Calu3 (cell line): ENCODE measurements around the gene ODF2. TPM values are rescaled to one million over a fixed set of nuclear protein-coding genes. Genes with fewer than 3 reads are reported as not detected.
"Not testable (repeated sequence)": the region's sequence is repeated elsewhere in the genome, so short reads cannot be mapped to it uniquely, and the experiment has no call there.

Experiments used
- BruUV-seq: library from RNA; stranded (reverse); fragments of 400-500 nt; replicated peaks from 2 replicates; lab custom pipeline; 2021; lab: Mats Ljungman, UMichigan
- CTCF ChIA-PET: fragments of 300-600 bp; sonication (Branson Sonifier 250); formaldehyde crosslinking; loops from one replicate; lab custom pipeline; 2022; ENCODE audit warnings: antibody characterized with exemption; lab: Charles Lee
- DNase-seq: peaks from one replicate; pipeline ENCODE4 v3.0.0; 2022
- H3K27ac Mint-ChIP-seq: one replicate; pipeline ENCODE4 v1.8.0; 2022; ENCODE audit warnings: mixed read lengths; ENCODE audit not compliant: unreplicated experiment
- H3K27me3 Mint-ChIP-seq: one replicate; pipeline ENCODE4 v1.8.0; 2022; ENCODE audit warnings: mixed read lengths; ENCODE audit not compliant: unreplicated experiment
- H3K36me3 Mint-ChIP-seq: one replicate; pipeline ENCODE4 v1.8.0; 2022; ENCODE audit warnings: mild to moderate bottlenecking, moderate library complexity, mixed read lengths; ENCODE audit not compliant: insufficient read depth, unreplicated experiment
- H3K4me1 Mint-ChIP-seq: one replicate; pipeline ENCODE4 v1.8.0; 2022; ENCODE audit warnings: mild to moderate bottlenecking, low read depth, mixed read lengths; ENCODE audit not compliant: unreplicated experiment
- H3K4me3 Mint-ChIP-seq: one replicate; pipeline ENCODE4 v1.8.0; 2022; ENCODE audit warnings: mild to moderate bottlenecking, low read depth, moderate library complexity, mixed read lengths; ENCODE audit not compliant: unreplicated experiment
- H3K9me3 Mint-ChIP-seq: one replicate; pipeline ENCODE4 v1.8.0; 2022; ENCODE audit warnings: low read depth, mixed read lengths; ENCODE audit not compliant: unreplicated experiment
- intact Hi-C: fragments of 100-400 bp; cut with micrococcal nuclease; formaldehyde crosslinking; loops from one replicate; pipeline ENCODE4 v1.10.0; 2022; ENCODE audit not compliant: unreplicated experiment
- total RNA-seq: library from RNA; stranded (reverse); gene quantifications from 2 replicates; pipeline ENCODE4 v1.2.3, GENCODE V29; 2022
- TF ChIP-seq, protein P1 (sequence below): fragments of 200-600 bp; IDR thresholded peaks from one replicate; pipeline ENCODE4 v1.8.0; 2022; ENCODE audit warnings: antibody characterized with exemption; ENCODE audit not compliant: unreplicated experiment

The ODF2 gene
- total RNA-seq, 1 experiment from 2014 or later, result 33.6 TPM

DNA sequence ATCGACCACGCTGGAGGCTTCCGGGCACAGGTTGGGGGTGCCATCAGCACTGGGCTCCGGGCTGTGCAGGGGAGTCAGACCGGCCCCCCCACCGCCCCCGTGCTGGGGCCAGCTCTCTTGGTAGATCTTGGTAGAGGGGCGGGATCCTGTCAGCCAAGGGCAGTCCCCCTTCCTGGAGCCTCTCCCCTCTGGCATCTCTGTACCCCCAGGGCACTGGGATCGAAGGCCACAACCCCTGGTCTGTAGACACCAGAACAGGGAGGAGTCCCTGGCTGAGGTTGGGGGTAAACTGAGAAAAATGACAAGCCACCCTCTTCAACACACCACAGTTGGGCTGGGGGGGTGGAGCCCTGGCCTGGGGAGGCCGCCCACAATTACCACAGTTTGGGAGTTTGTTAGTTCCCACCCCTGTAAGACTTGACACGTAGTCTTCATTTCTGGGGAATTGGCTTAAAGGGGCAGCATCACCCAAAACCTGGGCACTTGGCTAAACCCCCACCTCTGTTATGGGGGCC, 34.3 kb upstream of the ODF2 start:
- CTCF ChIA-PET, result interaction anchor here (1.5 to 3.1 kb wide), 2 partner anchors 17 to 19 kb away, joined by 4 to 14 read pairs; no protein-coding TSS in a partner anchor

DNA sequence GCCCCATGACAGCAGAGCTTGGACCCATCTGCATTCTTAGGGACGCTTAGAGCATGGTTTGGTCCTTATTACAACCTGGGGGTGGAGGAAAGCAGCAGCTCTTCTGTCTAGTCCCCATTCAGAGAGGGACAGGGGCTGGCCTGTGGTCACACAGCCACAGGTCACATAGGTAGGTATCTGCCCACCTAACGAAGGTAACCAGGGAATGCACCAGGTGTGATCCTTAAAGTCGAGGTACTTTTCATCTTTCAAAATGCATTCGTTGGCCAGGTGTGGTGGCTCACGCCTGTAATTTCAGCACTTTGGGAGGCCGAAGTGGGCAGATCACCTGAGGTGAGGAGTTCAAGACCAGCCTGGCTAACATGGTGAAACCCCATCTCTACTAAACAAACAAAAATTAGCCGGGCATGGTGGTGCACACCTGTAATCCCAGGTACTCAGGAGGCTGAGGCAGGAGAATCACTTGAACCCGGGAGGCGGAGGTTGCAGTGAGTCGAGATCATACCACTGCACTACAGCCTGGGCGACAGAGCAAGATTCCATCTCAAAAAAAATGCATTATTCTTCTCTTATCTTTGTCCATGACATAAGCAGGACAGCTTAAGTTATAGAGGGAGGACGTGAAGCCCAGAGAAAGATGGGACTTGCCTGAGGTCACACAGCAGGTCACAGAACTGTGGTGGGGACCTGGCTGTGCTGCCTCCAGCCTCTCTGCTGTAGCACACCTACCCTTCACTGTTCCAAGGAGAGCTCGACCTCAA, 33.6 kb upstream of the ODF2 start:
- BruUV-seq, H3K9me3 Mint-ChIP-seq, H3K4me1 Mint-ChIP-seq, H3K27me3 Mint-ChIP-seq, H3K27ac Mint-ChIP-seq, H3K4me3 Mint-ChIP-seq, intact Hi-C loops, DNase-seq: not testable (repeated sequence)
- H3K36me3 Mint-ChIP-seq, result peaks cover 18% of the 10 kb centered on the region
- CTCF ChIA-PET, result interaction anchor here (3.1 kb wide), 1 partner anchor 17 kb away, joined by 14 read pairs; no protein-coding TSS in a partner anchor

More for the DNA sequence above, 34.3 kb upstream of the ODF2 start:
- no peak for DNase-seq
- Mint-ChIP-seq H3K27me3 (no peaks in the 10 kb centered on the region), H3K27ac (no peak overlapping the region), H3K36me3 (peaks cover 18% of the 10 kb centered on the region), H3K4me1 (peaks cover 2% of the 10 kb centered on the region), H3K4me3 (peak overlapping the region; percentile 64), H3K9me3 (no peaks in the 10 kb centered on the region)
- TF ChIP-seq, protein P1, sequence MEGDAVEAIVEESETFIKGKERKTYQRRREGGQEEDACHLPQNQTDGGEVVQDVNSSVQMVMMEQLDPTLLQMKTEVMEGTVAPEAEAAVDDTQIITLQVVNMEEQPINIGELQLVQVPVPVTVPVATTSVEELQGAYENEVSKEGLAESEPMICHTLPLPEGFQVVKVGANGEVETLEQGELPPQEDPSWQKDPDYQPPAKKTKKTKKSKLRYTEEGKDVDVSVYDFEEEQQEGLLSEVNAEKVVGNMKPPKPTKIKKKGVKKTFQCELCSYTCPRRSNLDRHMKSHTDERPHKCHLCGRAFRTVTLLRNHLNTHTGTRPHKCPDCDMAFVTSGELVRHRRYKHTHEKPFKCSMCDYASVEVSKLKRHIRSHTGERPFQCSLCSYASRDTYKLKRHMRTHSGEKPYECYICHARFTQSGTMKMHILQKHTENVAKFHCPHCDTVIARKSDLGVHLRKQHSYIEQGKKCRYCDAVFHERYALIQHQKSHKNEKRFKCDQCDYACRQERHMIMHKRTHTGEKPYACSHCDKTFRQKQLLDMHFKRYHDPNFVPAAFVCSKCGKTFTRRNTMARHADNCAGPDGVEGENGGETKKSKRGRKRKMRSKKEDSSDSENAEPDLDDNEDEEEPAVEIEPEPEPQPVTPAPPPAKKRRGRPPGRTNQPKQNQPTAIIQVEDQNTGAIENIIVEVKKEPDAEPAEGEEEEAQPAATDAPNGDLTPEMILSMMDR, result no peak
- intact Hi-C loops, result no loop called here
- no TSS peak for BruUV-seq

DNA sequence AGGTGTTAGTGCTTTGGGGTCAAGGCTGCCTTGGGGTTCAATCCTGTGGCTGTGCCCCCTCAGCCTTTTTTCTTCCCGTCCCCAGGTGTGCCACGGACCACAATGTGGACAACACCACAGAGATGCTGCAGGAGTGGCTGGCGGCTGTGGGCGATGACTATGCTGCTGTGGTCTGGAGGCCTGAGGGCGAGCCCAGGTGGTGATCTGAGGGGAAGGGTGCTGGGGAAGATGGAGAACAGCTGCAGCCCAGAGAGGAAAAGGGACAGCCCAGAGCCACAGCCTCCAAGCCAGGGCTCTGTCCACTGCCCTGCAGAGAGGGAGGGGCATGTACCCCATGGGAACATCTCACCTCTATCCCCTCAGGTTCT, 33.0 kb upstream of the ODF2 start:
- H3K4me1 Mint-ChIP-seq, result no peaks in the 10 kb centered on the region
- intact Hi-C loops, result no loop called here
- BruUV-seq, result no TSS peak
- no peak overlapping the region for H3K27ac Mint-ChIP-seq
- peaks cover 18% of the 10 kb centered on the region for H3K36me3 Mint-ChIP-seq
- CTCF ChIA-PET, result no interaction called here
- no peaks in the 10 kb centered on the region for H3K9me3 Mint-ChIP-seq
- H3K4me3 Mint-ChIP-seq, result no peak overlapping the region
- H3K27me3 Mint-ChIP-seq, result no peaks in the 10 kb centered on the region
- DNase-seq, result no peak
- TF ChIP-seq, protein P1, result no peak

DNA sequence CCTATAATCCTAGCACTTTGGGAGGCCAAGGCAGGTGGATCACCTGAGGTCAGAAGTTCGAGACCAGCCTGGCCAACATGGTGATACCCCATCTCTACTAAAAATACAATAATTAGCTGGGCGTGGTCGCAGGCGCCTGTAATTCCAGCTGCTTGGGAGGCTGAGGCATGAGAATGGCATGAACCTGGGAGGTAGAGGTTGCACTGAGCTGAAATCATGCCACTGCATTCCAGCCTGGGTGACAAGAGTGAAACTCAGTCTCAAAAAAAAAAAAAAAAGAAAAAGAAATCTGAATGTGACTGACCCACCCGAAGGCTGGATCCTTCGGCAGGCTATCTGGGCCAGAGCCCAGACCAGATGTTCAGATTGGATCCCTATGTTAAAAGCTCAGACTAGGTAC, 32.5 kb upstream of the ODF2 start:
- DNase-seq, CTCF ChIA-PET, intact Hi-C loops, H3K4me3 Mint-ChIP-seq, H3K27ac Mint-ChIP-seq, H3K9me3 Mint-ChIP-seq, BruUV-seq, H3K27me3 Mint-ChIP-seq, H3K4me1 Mint-ChIP-seq: not testable (repeated sequence)
- peaks cover 18% of the 10 kb centered on the region for H3K36me3 Mint-ChIP-seq

DNA sequence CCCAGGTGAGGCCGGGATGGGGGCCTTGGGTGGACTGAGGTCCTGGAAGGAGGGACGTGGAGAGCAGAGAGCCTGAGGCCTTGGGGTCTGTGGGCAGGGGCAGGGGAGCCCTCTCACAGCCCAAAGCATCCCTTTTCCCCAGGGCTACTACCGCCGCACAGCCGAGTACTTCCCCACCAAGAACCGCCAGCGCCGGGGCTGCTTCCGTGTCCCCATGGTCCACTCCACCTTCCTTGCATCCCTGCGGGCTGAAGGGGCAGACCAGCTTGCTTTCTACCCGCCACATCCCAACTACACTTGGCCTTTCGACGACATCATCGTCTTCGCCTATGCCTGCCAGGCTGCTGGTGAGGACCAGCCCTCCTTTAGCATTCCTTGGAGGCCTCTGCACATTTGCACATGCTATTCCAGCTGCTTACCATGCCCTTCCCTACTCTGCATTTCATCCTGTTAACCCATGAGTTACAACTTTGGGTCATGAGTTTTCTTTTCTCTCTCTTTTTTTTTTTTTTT, 31.5 kb upstream of the ODF2 start:
- Mint-ChIP-seq H3K36me3 (peaks cover 17% of the 10 kb centered on the region), H3K27ac (no peak overlapping the region), H3K27me3 (no peaks in the 10 kb centered on the region), H3K9me3 (no peaks in the 10 kb centered on the region), H3K4me3 (no peak overlapping the region), H3K4me1 (no peaks in the 10 kb centered on the region)
- no TSS peak for BruUV-seq
- no peak for DNase-seq
- CTCF ChIA-PET, result interaction anchor here (0.7 kb wide), 1 partner anchor 29 kb away, joined by 3 read pairs; no protein-coding TSS in a partner anchor
- TF ChIP-seq, protein P1, result no peak
- intact Hi-C loops, result no loop called here
